K562 (cell line): ENCODE results near the gene ATXN2L. TPM values are rescaled to one million over a fixed set of nuclear protein-coding genes. Genes with fewer than 3 reads are reported as not detected.

Experiments
- ATF2 ChIP-seq: sonication (generic); formaldehyde crosslinking; IDR thresholded peaks from 2 replicates; pipeline ENCODE4 v1.8.1; 2022; ENCODE audit warnings: missing genetic modification reagents
- BHLHE40 ChIP-seq: IDR thresholded peaks from 2 replicates; pipeline ENCODE4 v1.6.1; 2011; ENCODE audit warnings: low read length, improper control_type of control experiment
- CBX3 ChIP-seq, 2 experiments: IDR thresholded peaks; 1 replicate in 1 of 2; 2 replicates in 1 of 2; pipeline ENCODE4 v1.6.1; 2012; ENCODE audit warnings: inconsistent platforms in 2 of 2, low read length in 2 of 2, borderline replicate concordance in 1 of 2, control low read depth in 1 of 2
- CHD7 ChIP-seq: fragments of 200-600 bp; sonication (generic); IDR thresholded peaks from one replicate; pipeline ENCODE4 v1.6.1; 2012; ENCODE audit warnings: mild to moderate bottlenecking, low read depth, low read length, inconsistent platforms
- DMBX1 ChIP-seq: fragments of 250-450 bp; sonication (Bioruptor Pico); IDR thresholded peaks from 2 replicates; pipeline ENCODE4 v1.8.0; 2022; ENCODE audit warnings: inconsistent platforms, mild to moderate bottlenecking, moderate library complexity, borderline replicate concordance
- KLF1 ChIP-seq: fragments of 450-650 bp; IDR thresholded peaks from 2 replicates; pipeline ENCODE4 v1.6.1; 2016; ENCODE audit warnings: missing genetic modification characterization, missing compliant biosample characterization
- MYC ChIP-seq, 2 experiments: fragments of 250-450 bp in 1 of 2; sonication (Bioruptor Pico) in 1 of 2; IDR thresholded peaks; 2 replicates each; pipeline versions ENCODE4 v1.5.1 to v1.6.1; 2012 to 2021; ENCODE audit warnings: low read depth in 2 of 2, borderline replicate concordance in 1 of 2, improper control_type of control experiment in 1 of 2, low read length in 1 of 2, mild to moderate bottlenecking in 1 of 2, moderate library complexity in 1 of 2
- NFYB ChIP-seq: IDR thresholded peaks from 2 replicates; pipeline ENCODE4 v1.6.1; 2011; ENCODE audit warnings: mild to moderate bottlenecking, moderate library complexity; ENCODE audit not compliant: insufficient read length; ENCODE audit errors: extremely low read depth
- RUNX1 ChIP-seq: sonication (generic); IDR thresholded peaks from 2 replicates; pipeline ENCODE4 v1.6.1; 2016; ENCODE audit warnings: antibody characterized with exemption, low read depth
- polyA plus RNA-seq, 8 experiments: library from polyadenylated mRNA; depleted of rRNA in 4 of 8; stranded (reverse) in 5 of 8; unstranded in 3 of 8; fragments of >200 nt; fragmentation: Nextera tagmentation in 2 of 8; fragmentation: Illumina TruSeq in 1 of 8; extraction: Ambion mirVana in 2 of 8; extraction: Trizol in 1 of 8; gene quantifications; 2 replicates each; pipeline versions ENCODE4 v1.2.1 to v1.2.3, GENCODE V29; 2011 to 2014; ENCODE audit warnings: inconsistent platforms in 1 of 8, missing spikeins in 1 of 8
- total RNA-seq, 7 experiments: library from RNA; depleted of rRNA in 6 of 7; stranded (reverse); fragments of >200 nt in 6 of 7; fragmentation: Illumina TruSeq in 2 of 7; extraction: Trizol in 2 of 7; gene quantifications; 2 replicates each; pipeline versions ENCODE4 v1.2.1 to v1.2.3, GENCODE V29; 2011 to 2021; ENCODE audit warnings: low replicate concordance in 1 of 7

Gene ATXN2L
- total and polyA plus RNA-seq, 9 of the 15 experiments (the other 6 are each of a cell fraction or from before 2014, with no cell fraction given), result 3.8 to 280 (median 37.2) TPM

DNA sequence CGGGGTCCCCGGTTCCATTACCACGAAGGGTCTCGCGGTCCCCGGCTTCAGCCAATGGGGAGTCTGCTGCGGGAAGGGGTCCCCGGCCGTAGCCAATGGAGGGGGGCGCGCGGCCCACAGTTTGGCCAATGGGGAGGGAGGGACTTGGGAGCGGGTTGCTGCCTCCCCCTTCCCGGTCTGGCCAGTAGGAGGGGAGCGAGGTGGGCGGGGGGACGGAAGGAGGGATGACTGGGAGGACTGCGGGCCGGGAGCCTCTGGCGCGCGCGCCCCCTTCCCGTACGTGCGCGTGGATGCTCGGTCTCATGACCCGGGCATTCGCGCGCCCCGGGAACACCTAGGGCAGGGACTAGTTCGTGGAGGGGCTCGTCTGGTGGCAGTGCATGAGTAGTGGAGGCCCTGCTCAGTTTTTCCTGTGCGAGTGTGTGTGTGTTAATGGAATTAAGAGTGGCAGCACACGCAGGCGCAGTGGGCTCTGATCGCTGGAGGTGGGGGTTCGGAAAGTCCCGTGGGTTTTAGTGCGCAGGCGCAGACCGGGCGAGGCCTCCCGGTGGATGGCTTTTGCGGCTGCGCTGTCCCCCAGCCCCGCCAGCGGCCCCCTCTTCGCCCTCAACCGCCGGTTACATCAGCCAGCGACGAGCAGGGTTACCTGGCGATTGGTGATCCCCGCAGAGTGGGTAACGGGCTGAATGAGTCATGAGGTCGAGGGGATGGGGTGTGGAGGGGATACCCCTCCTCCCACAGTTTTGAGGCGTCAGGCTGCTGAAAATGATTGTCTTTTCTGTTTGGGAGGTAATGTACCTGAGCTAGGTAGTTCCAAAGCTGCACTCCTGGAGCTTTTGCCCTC is 1.3 kb downstream of the ATXN2L start (continued):
- TF ChIP-seq CBX3 (IDR thresholded peaks at IDR 0.05; ENCODE audit: borderline replicate concordance in 1 of 2, low read length in 2 of 2) (no peak; a peak in 1 of 3 replicates), ATF2 (CRISPR knock-in tag) (no peak), RUNX1 (no peak), BHLHE40 (no peak), NFYB (peak; percentile 88), DMBX1 (CRISPR knock-in tag) (no peak), KLF1 (tag) (peak; percentile 88), MYC (IDR thresholded peaks at IDR 0.05; ENCODE audit: low read depth, low read length) (peak; percentile 78), MYC (CRISPR knock-in tag; IDR thresholded peaks at IDR 0.05; ENCODE audit: borderline replicate concordance, low read depth) (0 out of 2 replicates have a peak, but pooled peaks have one; percentile 35), CHD7 (no peak)
